ENCODE measurements around the gene HECW1. TPM values are rescaled to one million over a fixed set of nuclear protein-coding genes. Genes with fewer than 3 reads are reported as not detected.

HECW1 gene
- polyA plus RNA-seq, 1 donor (not counting 4 experiments of a cell fraction or from before 2014, with no cell fraction given) = not detected

DNA sequence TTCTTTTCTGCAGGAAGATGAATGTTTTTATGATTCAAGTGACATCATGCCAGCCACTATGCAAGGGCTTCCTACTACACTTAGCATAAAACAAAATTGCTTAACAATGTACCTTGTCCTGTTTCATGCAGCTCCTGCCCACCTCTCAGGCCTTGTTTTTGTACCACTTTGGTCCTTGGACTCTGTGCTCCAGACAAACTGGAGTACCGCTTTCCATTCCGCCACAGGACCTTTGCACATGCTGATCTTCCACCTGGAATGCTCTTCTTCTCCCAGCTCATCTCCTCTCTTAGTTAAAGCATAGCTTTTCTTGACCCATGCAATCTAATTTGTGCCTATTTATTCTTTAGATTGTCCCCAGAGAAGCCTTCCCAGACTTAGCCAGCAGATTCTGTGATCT, 393.0 kb downstream of the HECW1 start:
- H3K4me1 ChIP-seq (ENCODE audit: control insufficient read depth, extremely low read depth, insufficient read depth, low read length) = no peaks in the 10 kb centered on the region
- no peaks in the 10 kb centered on the region for H3K9me3 ChIP-seq (ENCODE audit: control insufficient read depth, low read depth, low read length)
- no peaks in the 10 kb centered on the region for H3K9me1 ChIP-seq (ENCODE audit: control insufficient read depth, extremely low read depth, insufficient read depth, low read length)
- dilution Hi-C loops (cut with MboI; ENCODE audit: extremely low pct_ligation_motif_present, low sequenced_read_pairs) = no loop called here
- TF ChIP-seq CTCF (optimal IDR thresholded peaks at IDR 0.05 in 1 of 3, IDR thresholded peaks at IDR 0.05 in 1 of 3, conservative IDR thresholded peaks at IDR 0.05 in 1 of 3; ENCODE audit: extremely low read depth in 1 of 3, insufficient read depth in 2 of 3, low read length in 3 of 3) (no peak), EZH2 (IDR thresholded peaks at IDR 0.05; ENCODE audit: low read length) (no peak)
- no peak overlapping the region for H2AFZ ChIP-seq (ENCODE audit: control insufficient read depth, low read length)
- H3K4me2 ChIP-seq (ENCODE audit: control insufficient read depth, extremely low read depth, insufficient read depth, low read depth, low read length) = no peak overlapping the region
- no peak overlapping the region for H3K27ac ChIP-seq (ENCODE audit: control insufficient read depth, insufficient read depth, low read length)
- H3K27me3 ChIP-seq (ENCODE audit: control insufficient read depth, extremely low read depth, insufficient read depth, low read length) = peaks cover 4% of the 10 kb centered on the region
- DNase-seq (ENCODE audit: low read depth, low spot score) = no peak
- H3K36me3 ChIP-seq (ENCODE audit: control insufficient read depth in 2 of 2, extremely low read depth in 1 of 2, insufficient read depth in 2 of 2, low read length in 2 of 2) = no peaks in the 10 kb centered on the region
- no peaks in the 10 kb centered on the region for H4K20me1 ChIP-seq (ENCODE audit: control insufficient read depth, extremely low read depth, insufficient read depth, low read length)
- no peak for FAIRE-seq
- H3K9ac ChIP-seq (ENCODE audit: control insufficient read depth, extremely low read depth, insufficient read depth, low read length) = no peak overlapping the region
- H3K4me3 ChIP-seq (ENCODE audit: control insufficient read depth in 2 of 3, extremely low read depth in 1 of 3, insufficient read depth in 2 of 3, low read depth in 1 of 3, low read length in 3 of 3) = no peak overlapping the region
- H3K79me2 ChIP-seq (ENCODE audit: control insufficient read depth, insufficient read depth, low read length) = no peaks in the 10 kb centered on the region

DNA sequence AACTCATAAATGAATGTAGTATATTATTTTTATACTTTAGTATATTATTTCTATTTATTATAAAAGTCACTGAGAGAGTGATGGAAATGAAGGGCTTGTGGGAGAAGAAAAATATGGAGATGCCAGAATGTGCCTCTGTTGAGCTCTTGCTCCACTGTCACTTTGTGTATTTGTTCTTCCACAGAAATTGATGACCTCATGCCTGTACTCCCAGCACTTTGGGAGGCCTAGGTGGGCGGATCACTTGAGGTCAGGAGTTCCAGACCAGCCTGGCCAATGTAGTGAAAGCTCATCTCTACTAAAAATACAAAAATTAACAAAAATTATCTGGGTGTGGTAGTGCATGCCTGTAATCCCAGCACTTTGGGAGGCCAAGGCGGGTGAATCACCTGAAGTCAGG, 394.0 kb downstream of the HECW1 start:
- H4K20me1 ChIP-seq (ENCODE audit: control insufficient read depth, extremely low read depth, insufficient read depth, low read length) = no peaks in the 10 kb centered on the region
- H3K9ac ChIP-seq (ENCODE audit: control insufficient read depth, extremely low read depth, insufficient read depth, low read length) = no peak overlapping the region
- no peaks in the 10 kb centered on the region for H3K36me3 ChIP-seq (ENCODE audit: control insufficient read depth in 2 of 2, extremely low read depth in 1 of 2, insufficient read depth in 2 of 2, low read length in 2 of 2)
- no peaks in the 10 kb centered on the region for H3K9me3 ChIP-seq (ENCODE audit: control insufficient read depth, low read depth, low read length)
- no peaks in the 10 kb centered on the region for H3K79me2 ChIP-seq (ENCODE audit: control insufficient read depth, insufficient read depth, low read length)
- no peak overlapping the region for H3K27ac ChIP-seq (ENCODE audit: control insufficient read depth, insufficient read depth, low read length)
- dilution Hi-C loops (cut with MboI; ENCODE audit: extremely low pct_ligation_motif_present, low sequenced_read_pairs) = no loop called here
- TF ChIP-seq CTCF (optimal IDR thresholded peaks at IDR 0.05 in 1 of 3, IDR thresholded peaks at IDR 0.05 in 1 of 3, conservative IDR thresholded peaks at IDR 0.05 in 1 of 3; ENCODE audit: extremely low read depth in 1 of 3, insufficient read depth in 2 of 3, low read length in 3 of 3) (no peak), EZH2 (IDR thresholded peaks at IDR 0.05; ENCODE audit: low read length) (no peak)
- H3K4me3 ChIP-seq (ENCODE audit: control insufficient read depth in 2 of 3, extremely low read depth in 1 of 3, insufficient read depth in 2 of 3, low read depth in 1 of 3, low read length in 3 of 3) = no peak overlapping the region
- no peaks in the 10 kb centered on the region for H3K9me1 ChIP-seq (ENCODE audit: control insufficient read depth, extremely low read depth, insufficient read depth, low read length)
- no peaks in the 10 kb centered on the region for H3K4me1 ChIP-seq (ENCODE audit: control insufficient read depth, extremely low read depth, insufficient read depth, low read length)
- H3K27me3 ChIP-seq (ENCODE audit: control insufficient read depth, extremely low read depth, insufficient read depth, low read length) = no peaks in the 10 kb centered on the region
- H3K4me2 ChIP-seq (ENCODE audit: control insufficient read depth, extremely low read depth, insufficient read depth, low read depth, low read length) = no peak overlapping the region
- DNase-seq (ENCODE audit: low read depth, low spot score) (no peak), FAIRE-seq (no peak)
- H2AFZ ChIP-seq (ENCODE audit: control insufficient read depth, low read length) = no peak overlapping the region

All from keratinocyte (primary cell).